Effector memory CD8-positive, alpha-beta T cell (primary cell): ENCODE measurements around the gene RPL5.
A peak's percentile ranks its signal among the peaks of the same experiment; 100 is the strongest.

Experiments used
- ATAC-seq: fragments of 150-1000 bp; cut with Tn5 transposase; replicated peaks from 2 replicates; pipeline ENCODE4 v1.10.0; 2021; ENCODE audit warnings: mild to moderate bottlenecking, moderate library complexity
- DNase-seq, 3 experiments: peaks; one replicate each; pipeline ENCODE4 v3.0.0; 2021
- H3K27ac Mint-ChIP-seq, 2 donors: one replicate each; pipeline ENCODE4 v1.8.0; 2022; ENCODE audit warnings: mild to moderate bottlenecking in 2 of 2, mixed read lengths in 2 of 2, moderate library complexity in 2 of 2
- H3K27me3 Mint-ChIP-seq, 2 donors: one replicate each; pipeline ENCODE4 v1.8.0; 2022; ENCODE audit warnings: mixed read lengths in 2 of 2
- H3K36me3 Mint-ChIP-seq: one replicate; pipeline ENCODE4 v1.8.0; 2022; ENCODE audit warnings: mild to moderate bottlenecking, moderate library complexity, mixed read lengths; ENCODE audit not compliant: insufficient read depth
- H3K4me1 Mint-ChIP-seq, 2 donors: one replicate each; pipeline ENCODE4 v1.8.0; 2022; ENCODE audit warnings: low read depth in 2 of 2, mixed read lengths in 2 of 2
- H3K4me3 Mint-ChIP-seq, 2 donors: one replicate each; pipeline ENCODE4 v1.8.0; 2022; ENCODE audit warnings: mild to moderate bottlenecking in 2 of 2, mixed read lengths in 2 of 2, moderate library complexity in 2 of 2
- H3K9me3 Mint-ChIP-seq, 2 donors: one replicate each; pipeline ENCODE4 v1.8.0; 2022; ENCODE audit warnings: mixed read lengths in 2 of 2

The RPL5 gene

GRCh38 chr1:92851729-92852128 is 19.9 kb downstream of the RPL5 start:
- peaks cover 9% of the 10 kb centered on the region for H3K36me3 Mint-ChIP-seq
- H3K27ac Mint-ChIP-seq, result peak overlapping the region in 1 of 2 donors; percentile 59
- ATAC-seq (no peak), DNase-seq (no peak)
- H3K27me3 Mint-ChIP-seq, result no peaks in the 10 kb centered on the region
- H3K9me3 Mint-ChIP-seq, result no peaks in the 10 kb centered on the region
- H3K4me3 Mint-ChIP-seq, result no peak overlapping the region
- H3K4me1 Mint-ChIP-seq, result peaks cover 0 to 3% of the 10 kb centered on the region in 2 donors

GRCh38 chr1:92853299-92853698 is 21.5 kb downstream of the RPL5 start:
- no peaks in the 10 kb centered on the region for H3K9me3 Mint-ChIP-seq
- peaks cover 0 to 3% of the 10 kb centered on the region in 2 donors for H3K4me1 Mint-ChIP-seq
- no peak for DNase-seq
- no peaks in the 10 kb centered on the region for H3K27me3 Mint-ChIP-seq
- ATAC-seq, result no peak
- no peak overlapping the region for H3K27ac Mint-ChIP-seq
- H3K4me3 Mint-ChIP-seq, result no peak overlapping the region
- H3K36me3 Mint-ChIP-seq, result peaks cover 9% of the 10 kb centered on the region

DNA sequence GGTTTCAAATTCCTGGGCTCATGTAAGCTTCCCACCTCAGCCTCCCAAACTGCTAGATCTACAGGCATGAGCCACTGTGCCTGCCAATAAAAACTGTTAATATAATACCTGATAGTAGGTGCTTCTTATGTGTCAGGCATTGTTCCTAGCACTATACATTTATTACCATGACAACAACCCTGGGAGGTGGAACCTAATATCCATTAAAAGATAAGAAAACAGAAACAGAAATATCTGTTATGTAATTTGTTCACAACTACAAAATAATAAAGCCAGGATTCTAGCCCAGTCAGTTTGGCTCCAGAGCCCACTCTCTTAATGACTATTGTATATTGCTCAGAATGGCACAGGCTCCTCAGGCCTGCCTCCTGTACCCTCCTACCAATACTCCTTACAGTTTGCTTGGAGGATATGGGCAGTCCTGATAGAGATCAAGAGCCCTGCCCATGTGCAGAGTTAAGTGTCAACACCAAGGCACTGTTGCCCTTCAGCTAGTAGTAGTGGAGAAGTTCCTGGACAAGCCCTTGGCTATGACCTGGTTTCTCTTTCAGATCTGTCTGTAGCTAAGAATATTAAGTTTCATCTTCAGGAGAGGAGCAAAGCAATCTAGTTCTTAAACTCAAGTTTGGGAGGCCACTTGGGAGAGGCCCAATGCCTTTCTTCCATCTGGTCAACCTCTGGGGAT is 22.4 kb downstream of the RPL5 start:
- DNase-seq, result no peak
- Mint-ChIP-seq H3K27me3 (no peaks in the 10 kb centered on the region), H3K4me1 (peaks cover 2 to 3% of the 10 kb centered on the region in 2 donors), H3K9me3 (no peaks in the 10 kb centered on the region), H3K27ac (peak overlapping the region; percentile 18 to 58), H3K36me3 (peaks cover 6% of the 10 kb centered on the region), H3K4me3 (no peak overlapping the region)
- ATAC-seq, result no peak

DNA sequence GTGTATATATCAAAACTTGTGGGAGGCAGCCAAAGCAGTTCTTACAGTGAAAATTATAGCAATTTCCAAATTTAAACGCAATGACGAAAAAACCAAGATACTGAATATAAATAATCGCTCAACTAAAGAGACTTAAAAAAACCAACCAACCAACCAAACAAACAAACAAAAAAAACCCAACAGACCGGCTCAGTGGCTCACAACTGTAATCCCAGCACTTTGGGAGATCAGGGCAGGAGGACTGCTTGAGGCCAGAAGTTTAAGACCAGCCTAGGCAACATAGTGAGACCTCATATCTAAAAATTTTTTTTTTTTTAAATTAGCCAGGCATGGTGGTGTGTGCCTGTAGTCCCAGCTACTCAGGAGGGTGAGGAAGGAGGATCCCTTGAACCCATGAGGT is 23.4 kb downstream of the RPL5 start:
- no peak overlapping the region for H3K4me3 Mint-ChIP-seq
- no peaks in the 10 kb centered on the region for H3K27me3 Mint-ChIP-seq
- no peak for ATAC-seq
- no peak for DNase-seq
- H3K27ac Mint-ChIP-seq, result no peak overlapping the region
- peaks cover 6% of the 10 kb centered on the region for H3K36me3 Mint-ChIP-seq
- peaks cover 4 to 5% of the 10 kb centered on the region in 2 donors for H3K4me1 Mint-ChIP-seq
- H3K9me3 Mint-ChIP-seq, result no peaks in the 10 kb centered on the region

DNA sequence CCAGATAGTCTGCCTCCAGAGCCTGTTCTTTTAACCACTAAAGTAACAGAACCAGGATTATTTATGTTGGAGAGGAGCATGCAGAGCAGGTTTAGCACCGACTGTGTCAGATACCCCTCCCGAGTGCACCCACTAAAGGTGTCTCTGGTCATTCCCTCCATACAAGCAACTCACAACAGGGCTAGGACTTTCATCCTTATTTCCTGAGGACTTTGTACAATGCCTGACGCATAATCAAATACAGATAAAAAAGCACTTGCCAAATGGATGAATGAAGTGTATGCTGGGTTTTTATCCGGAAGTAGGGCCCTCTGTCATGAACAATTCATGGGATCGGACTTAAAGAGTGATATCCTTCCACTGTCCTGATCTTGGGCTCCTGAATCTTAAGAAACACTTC is 26.0 kb downstream of the RPL5 start:
- peaks cover 2% of the 10 kb centered on the region for H3K36me3 Mint-ChIP-seq
- ATAC-seq (no peak), DNase-seq (no peak)
- H3K27ac Mint-ChIP-seq, result no peak overlapping the region
- H3K27me3 Mint-ChIP-seq, result no peaks in the 10 kb centered on the region
- no peaks in the 10 kb centered on the region for H3K9me3 Mint-ChIP-seq
- H3K4me1 Mint-ChIP-seq, result peaks cover 4 to 5% of the 10 kb centered on the region in 2 donors
- no peak overlapping the region for H3K4me3 Mint-ChIP-seq

DNA sequence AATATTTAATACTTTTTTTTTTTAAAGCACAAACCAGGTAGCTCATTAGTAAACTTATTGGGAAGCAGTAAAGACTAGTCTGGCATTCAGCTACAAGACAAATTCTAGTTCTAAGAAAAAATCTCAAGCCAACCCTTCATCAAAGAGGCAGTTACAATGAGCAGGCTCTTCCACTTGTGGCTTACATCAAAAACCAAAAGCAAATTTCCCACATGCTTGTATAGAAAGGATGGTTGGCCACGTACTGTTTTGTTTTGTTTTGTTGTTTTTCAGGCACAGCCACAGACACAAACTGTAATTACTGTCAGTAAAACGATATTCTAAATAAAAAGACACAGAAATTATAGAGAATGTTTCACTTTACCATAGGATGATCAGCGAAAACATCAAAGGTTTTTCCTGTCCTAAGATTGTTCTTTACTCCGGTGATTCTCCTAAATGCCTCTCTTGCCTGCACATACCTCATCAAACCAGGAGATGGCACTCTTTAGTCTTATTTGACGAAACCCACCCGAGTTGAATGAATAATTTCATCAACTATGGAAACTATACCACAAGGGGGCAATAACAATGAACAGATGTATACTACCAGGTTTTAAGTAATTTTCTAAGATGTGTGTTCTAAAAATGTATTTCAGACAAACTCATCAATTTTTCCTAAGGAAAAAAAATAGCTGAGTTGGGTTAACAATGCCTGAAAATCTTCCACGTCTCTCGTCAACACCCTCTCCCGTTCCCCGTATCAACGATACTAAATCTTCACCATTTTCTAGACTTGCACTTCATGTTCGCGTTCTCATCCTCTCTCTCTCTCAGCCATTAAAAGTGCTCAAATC is 26.9 kb downstream of the RPL5 start:
- peak overlapping the region in 1 of 2 donors; percentile 16 for H3K4me3 Mint-ChIP-seq
- peaks cover 2% of the 10 kb centered on the region for H3K36me3 Mint-ChIP-seq
- no peaks in the 10 kb centered on the region for H3K9me3 Mint-ChIP-seq
- no peaks in the 10 kb centered on the region for H3K27me3 Mint-ChIP-seq
- peak; percentile 57 to 68 (median 58) for DNase-seq
- ATAC-seq, result peak; percentile 98
- peak overlapping the region; percentile 1 to 17 for H3K27ac Mint-ChIP-seq
- H3K4me1 Mint-ChIP-seq, result peaks cover 4 to 5% of the 10 kb centered on the region in 2 donors

DNA sequence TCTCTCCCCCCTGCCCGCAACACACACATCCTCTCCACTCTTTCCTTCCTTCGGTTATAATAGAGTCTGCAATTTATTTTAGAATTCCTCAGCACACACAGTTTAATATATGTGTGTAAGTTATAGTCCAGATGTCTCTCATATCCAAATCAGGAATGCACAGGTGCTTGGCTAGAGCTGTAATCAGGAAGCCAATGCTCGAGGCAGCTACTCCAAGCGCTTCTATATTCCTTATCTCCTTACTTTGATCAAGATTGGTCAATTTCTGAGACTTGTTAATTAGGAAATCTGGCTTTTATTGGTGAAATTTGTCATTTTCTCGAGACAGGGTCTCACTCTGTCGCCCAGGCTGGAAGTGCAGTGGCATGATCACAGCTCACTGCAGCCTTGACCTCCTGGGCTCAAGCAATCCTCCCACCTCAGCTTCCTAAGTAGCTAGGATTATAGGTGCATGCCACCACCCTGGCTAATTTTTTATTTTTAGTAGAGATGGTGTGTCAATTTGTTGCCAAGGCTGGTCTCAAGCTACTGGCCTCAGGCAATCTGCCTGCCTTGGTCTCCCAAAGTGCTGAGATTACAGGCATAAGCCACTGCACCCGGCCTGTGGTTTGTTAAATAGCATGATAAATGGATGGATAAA is 27.7 kb downstream of the RPL5 start:
- Mint-ChIP-seq H3K36me3 (peaks cover 2% of the 10 kb centered on the region), H3K4me3 (peak overlapping the region in 1 of 2 donors; percentile 16), H3K27me3 (no peaks in the 10 kb centered on the region), H3K4me1 (peaks cover 2 to 5% of the 10 kb centered on the region in 2 donors), H3K27ac (peak overlapping the region; percentile 1 to 17), H3K9me3 (no peaks in the 10 kb centered on the region)
- no peak for DNase-seq
- no peak for ATAC-seq

GRCh38 chr1:92862605-92863004 is 30.8 kb downstream of the RPL5 start:
- Mint-ChIP-seq H3K4me1 (peaks cover 2 to 5% of the 10 kb centered on the region in 2 donors), H3K36me3 (no peaks in the 10 kb centered on the region), H3K27ac (peak overlapping the region in 1 of 2 donors; percentile 50), H3K27me3 (no peaks in the 10 kb centered on the region), H3K4me3 (no peak overlapping the region), H3K9me3 (no peaks in the 10 kb centered on the region)
- DNase-seq (no peak), ATAC-seq (no peak)

- Mint-ChIP-seq H3K4me3 (no peak overlapping the region), H3K9me3 (no peaks in the 10 kb centered on the region), H3K36me3 (no peaks in the 10 kb centered on the region), H3K27ac (no peak overlapping the region), H3K27me3 (no peaks in the 10 kb centered on the region), H3K4me1 (peaks cover 2 to 4% of the 10 kb centered on the region in 2 donors)
- ATAC-seq (no peak), DNase-seq (no peak)
Observed at GRCh38 chr1:92864131-92864530, 32.3 kb downstream of the RPL5 start.

GRCh38 chr1:92870591-92870990 is 38.8 kb downstream of the RPL5 start:
- peak overlapping the region in 1 of 2 donors; percentile 31 for H3K27ac Mint-ChIP-seq
- peaks cover 6% of the 10 kb centered on the region for H3K36me3 Mint-ChIP-seq
- DNase-seq (no peak), ATAC-seq (no peak)
- H3K4me1 Mint-ChIP-seq, result peaks cover 0 to 3% of the 10 kb centered on the region in 2 donors
- H3K4me3 Mint-ChIP-seq, result no peak overlapping the region
- no peaks in the 10 kb centered on the region for H3K27me3 Mint-ChIP-seq
- H3K9me3 Mint-ChIP-seq, result no peaks in the 10 kb centered on the region

DNA sequence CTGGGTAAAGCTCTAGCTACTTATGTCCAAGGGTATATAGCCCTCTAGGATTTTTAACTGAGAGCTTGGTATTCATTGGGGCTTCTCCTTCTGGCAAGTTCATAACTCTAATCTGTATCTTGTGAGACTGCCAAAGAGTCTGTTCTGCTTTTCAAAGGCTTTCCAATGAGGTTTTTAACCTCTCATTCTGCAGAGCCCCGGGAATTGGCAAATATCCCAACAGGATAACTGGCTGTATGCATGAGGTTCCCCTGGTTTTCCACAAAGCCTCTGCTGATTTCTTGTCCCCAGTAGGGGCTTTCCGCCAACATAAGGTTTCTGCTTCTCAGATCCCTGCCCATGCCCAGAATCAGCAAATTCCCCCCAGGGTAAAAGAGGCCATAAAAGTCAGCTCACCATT is 40.9 kb downstream of the RPL5 start:
- ATAC-seq, result no peak
- no peak for DNase-seq
- Mint-ChIP-seq H3K9me3 (no peaks in the 10 kb centered on the region), H3K36me3 (peaks cover 6% of the 10 kb centered on the region), H3K4me1 (peaks cover 9 to 10% of the 10 kb centered on the region in 2 donors), H3K27ac (no peak overlapping the region), H3K4me3 (no peak overlapping the region), H3K27me3 (no peaks in the 10 kb centered on the region)

DNA sequence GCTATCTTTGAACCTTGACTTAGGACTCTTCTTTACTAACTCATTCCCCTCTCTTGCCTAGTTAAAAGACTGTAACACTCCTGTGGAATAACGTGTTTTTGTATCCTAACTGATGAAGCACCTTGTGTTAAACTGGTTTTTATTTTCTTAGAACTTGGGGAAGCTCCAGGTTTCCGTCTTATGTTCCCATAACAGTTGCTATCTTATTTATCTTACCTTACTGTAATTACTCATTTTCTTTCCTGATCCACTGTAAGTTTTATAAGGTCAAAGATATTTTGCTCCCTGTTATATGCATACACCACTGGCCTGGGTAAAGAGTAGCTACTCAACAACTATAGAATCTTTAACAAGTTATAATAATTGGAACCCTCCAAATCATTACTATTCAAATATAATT is 43.1 kb downstream of the RPL5 start:
- Mint-ChIP-seq H3K27ac (peak overlapping the region in 1 of 2 donors; percentile 65), H3K27me3 (no peaks in the 10 kb centered on the region), H3K4me1 (peaks cover 14 to 22% of the 10 kb centered on the region in 2 donors), H3K36me3 (peaks cover 2% of the 10 kb centered on the region), H3K9me3 (no peaks in the 10 kb centered on the region), H3K4me3 (no peak overlapping the region)
- DNase-seq (no peak), ATAC-seq (no peak)

DNA sequence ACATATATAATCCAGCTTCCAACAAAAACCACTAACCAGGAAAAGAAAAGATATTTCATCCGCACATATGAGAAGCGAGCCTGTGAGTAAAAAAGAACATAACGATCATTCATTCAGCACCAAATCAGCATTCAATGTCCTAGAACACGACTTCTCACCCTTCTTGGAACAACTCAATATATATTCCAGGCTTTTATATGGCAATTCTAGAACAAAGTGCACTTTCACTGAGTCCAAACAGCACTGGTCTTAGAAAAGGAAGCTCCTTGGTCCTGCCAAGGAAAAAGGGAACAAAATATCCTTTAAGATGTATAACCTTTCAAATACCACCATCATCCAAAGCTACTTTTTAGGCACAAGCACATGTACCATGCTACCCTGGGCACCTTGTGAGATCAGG is 44.5 kb downstream of the RPL5 start:
- peaks cover 14 to 22% of the 10 kb centered on the region in 2 donors for H3K4me1 Mint-ChIP-seq
- no peaks in the 10 kb centered on the region for H3K27me3 Mint-ChIP-seq
- H3K36me3 Mint-ChIP-seq, result no peaks in the 10 kb centered on the region
- DNase-seq (no peak), ATAC-seq (no peak)
- no peaks in the 10 kb centered on the region for H3K9me3 Mint-ChIP-seq
- peak overlapping the region in 1 of 2 donors; percentile 46 for H3K27ac Mint-ChIP-seq
- no peak overlapping the region for H3K4me3 Mint-ChIP-seq
